CD14-positive monocyte (primary cell): Measurements from ENCODE around the gene DPPA4. TPM values are rescaled to one million over a fixed set of nuclear protein-coding genes. Genes with fewer than 3 reads are reported as not detected.
"Not testable (repeated sequence)": the region's sequence is repeated elsewhere in the genome, so short reads cannot be mapped to it uniquely, and the experiment has no call there.

Experiments used
- DNase-seq, 3 donors: peaks; one replicate each; pipeline ENCODE4 v3.0.0-alpha.2; 2011 to 2022
- H2AFZ ChIP-seq: 2 replicates; pipeline ENCODE4 v1.6.0; 2012; ENCODE audit warnings: mild to moderate bottlenecking, low read depth, low read length, inconsistent platforms; ENCODE audit not compliant: insufficient read depth, poor library complexity, severe bottlenecking
- H3K27ac ChIP-seq, 2 donors: 1 replicate in 1 of 2; 2 replicates in 1 of 2; pipeline ENCODE4 v1.5.1; 2012 to 2013; ENCODE audit warnings: low read length in 2 of 2, control low read depth in 1 of 2, inconsistent platforms in 1 of 2, low read depth in 1 of 2, mild to moderate bottlenecking in 1 of 2
- H3K27me3 ChIP-seq, 2 donors: one replicate each; pipeline versions ENCODE4 v1.6.0 to v1.6.1; 2011 to 2013; ENCODE audit warnings: low read length in 2 of 2; ENCODE audit not compliant: control insufficient read depth in 2 of 2, insufficient read depth in 2 of 2
- H3K36me3 ChIP-seq, 2 donors: replicated peaks in 1 of 2; 1 replicate in 1 of 2; 2 replicates in 1 of 2; pipeline versions ENCODE4 v1.5.1 to v1.6.1; 2012 to 2013; ENCODE audit warnings: low read length in 2 of 2, control low read depth in 1 of 2, inconsistent platforms in 1 of 2, mild to moderate bottlenecking in 1 of 2; ENCODE audit not compliant: insufficient read depth in 2 of 2, control insufficient read depth in 1 of 2
- H3K4me1 ChIP-seq, 2 donors: 1 replicate in 1 of 2; 2 replicates in 1 of 2; pipeline versions ENCODE4 v1.5.1 to v1.6.1; 2012 to 2013; ENCODE audit warnings: low read length in 2 of 2, control low read depth in 1 of 2, inconsistent platforms in 1 of 2, mild to moderate bottlenecking in 1 of 2, moderate library complexity in 1 of 2; ENCODE audit not compliant: insufficient read depth in 2 of 2, control insufficient read depth in 1 of 2
- H3K4me2 ChIP-seq: replicated peaks from 2 replicates; pipeline ENCODE3; 2012; ENCODE audit warnings: low read length, moderate library complexity, mild to moderate bottlenecking; ENCODE audit not compliant: poor library complexity, severe bottlenecking; ENCODE audit errors: extremely low read depth
- H3K4me3 ChIP-seq, 3 experiments: fragments of 200-600 bp in 1 of 3; sonication (generic) in 1 of 3; replicated peaks in 1 of 3; 1 replicate in 2 of 3; 2 replicates in 1 of 3; pipeline ENCODE4 v1.5.1; 2011 to 2013; ENCODE audit warnings: low read length in 3 of 3, mild to moderate bottlenecking in 3 of 3, control low read depth in 2 of 3, low read depth in 2 of 3, inconsistent platforms in 1 of 3, moderate library complexity in 1 of 3
- H3K79me2 ChIP-seq: 2 replicates; pipeline ENCODE4 v1.6.0; 2012; ENCODE audit warnings: mild to moderate bottlenecking, control low read depth, inconsistent platforms, low read length, moderate library complexity; ENCODE audit not compliant: insufficient read depth
- H3K9ac ChIP-seq: 2 replicates; pipeline ENCODE4 v1.6.0; 2017; ENCODE audit warnings: low read length, mild to moderate bottlenecking; ENCODE audit not compliant: insufficient read depth, poor library complexity, severe bottlenecking
- H3K9me3 ChIP-seq, 2 donors: replicated peaks in 1 of 2; 1 replicate in 1 of 2; 2 replicates in 1 of 2; pipeline versions ENCODE4 v1.5.1 to v1.6.1; 2012 to 2013; ENCODE audit warnings: low read length in 2 of 2, control low read depth in 1 of 2; ENCODE audit not compliant: control insufficient read depth in 1 of 2, insufficient read depth in 1 of 2
- H4K20me1 ChIP-seq: 2 replicates; pipeline ENCODE4 v1.6.0; 2012; ENCODE audit warnings: mild to moderate bottlenecking, low read length, control low read depth, moderate library complexity; ENCODE audit not compliant: insufficient read depth
- H3K27ac Mint-ChIP-seq, 7 donors: one replicate each; pipeline ENCODE4 v1.8.0; 2020; ENCODE audit warnings: mild to moderate bottlenecking in 7 of 7, mixed read lengths in 7 of 7, moderate library complexity in 6 of 7, inconsistent platforms in 2 of 7
- H3K27me3 Mint-ChIP-seq, 3 donors: one replicate each; pipeline ENCODE4 v1.8.0; 2021 to 2022; ENCODE audit warnings: low read depth in 3 of 3, mild to moderate bottlenecking in 3 of 3, mixed read lengths in 3 of 3, moderate library complexity in 3 of 3, inconsistent platforms in 1 of 3
- H3K36me3 Mint-ChIP-seq, 2 donors: one replicate each; pipeline ENCODE4 v1.8.0; 2020; ENCODE audit warnings: mixed read lengths in 2 of 2, inconsistent platforms in 1 of 2, mild to moderate bottlenecking in 1 of 2
- H3K4me1 Mint-ChIP-seq: one replicate; pipeline ENCODE4 v1.8.0; 2020; ENCODE audit warnings: mild to moderate bottlenecking, mixed read lengths
- H3K4me3 Mint-ChIP-seq, 2 donors: one replicate each; pipeline ENCODE4 v1.8.0; 2020; ENCODE audit warnings: mild to moderate bottlenecking in 2 of 2, mixed read lengths in 2 of 2, moderate library complexity in 1 of 2
- H3K9me3 Mint-ChIP-seq, 7 donors: one replicate each; pipeline ENCODE4 v1.8.0; 2020 to 2022; ENCODE audit warnings: mixed read lengths in 7 of 7, mild to moderate bottlenecking in 6 of 7, moderate library complexity in 6 of 7, inconsistent platforms in 2 of 7
- WGBS: methylation state at CpG from one replicate; pipeline ENCODE4 v1.1.5; 2013; ENCODE audit warnings: missing lambda C conversion rate; ENCODE audit not compliant: insufficient coverage; 5-methylcytosine and 5-hydroxymethylcytosine counted together
- intact Hi-C, 2 donors: fragments of 100-400 bp; cut with micrococcal nuclease; formaldehyde crosslinking; loops; one replicate each; pipeline versions ENCODE4 v1.15.0 to v1.15.1; 2023
- polyA plus RNA-seq, 3 donors: library from polyadenylated mRNA; depleted of rRNA in 1 of 3; unstranded in 2 of 3; stranded (reverse) in 1 of 3; fragments of 300-500 nt in 2 of 3; fragments of >200 nt in 1 of 3; fragmentation: Illumina TruSeq in 2 of 3; gene quantifications; 1 replicate in 2 of 3; 2 replicates in 1 of 3; pipeline ENCODE4 v1.2.3, GENCODE V29; 2012 to 2021
- TF ChIP-seq, protein P1 (sequence below): fragments of 200-600 bp; IDR thresholded peaks from one replicate; pipeline ENCODE4 v1.8.0; 2022; ENCODE audit warnings: antibody characterized with exemption, mild to moderate bottlenecking

The DPPA4 gene
- polyA plus RNA-seq, 3 donors = 0.07 TPM; not detected in 2

DNA sequence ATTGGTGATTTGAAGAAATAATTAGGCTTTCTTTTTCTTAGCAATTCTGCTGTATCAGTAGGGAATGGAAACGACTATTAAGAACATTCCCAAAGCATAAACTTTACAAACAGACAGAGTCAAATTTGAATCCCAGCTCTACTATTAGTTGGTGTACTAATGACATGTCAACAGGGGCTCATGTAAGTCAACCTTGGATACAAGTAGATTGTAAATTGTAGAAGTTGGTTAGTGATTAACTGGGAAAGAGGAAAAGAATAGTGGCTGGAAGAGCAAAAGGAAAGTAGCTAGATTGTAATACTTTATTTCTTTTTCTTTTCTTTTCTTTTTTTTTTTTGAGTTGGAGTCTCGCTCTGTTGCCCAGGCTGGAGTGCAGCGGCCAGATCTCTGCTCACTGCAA lies 38.6 kb upstream of the DPPA4 start:
- TF ChIP-seq, protein P1, sequence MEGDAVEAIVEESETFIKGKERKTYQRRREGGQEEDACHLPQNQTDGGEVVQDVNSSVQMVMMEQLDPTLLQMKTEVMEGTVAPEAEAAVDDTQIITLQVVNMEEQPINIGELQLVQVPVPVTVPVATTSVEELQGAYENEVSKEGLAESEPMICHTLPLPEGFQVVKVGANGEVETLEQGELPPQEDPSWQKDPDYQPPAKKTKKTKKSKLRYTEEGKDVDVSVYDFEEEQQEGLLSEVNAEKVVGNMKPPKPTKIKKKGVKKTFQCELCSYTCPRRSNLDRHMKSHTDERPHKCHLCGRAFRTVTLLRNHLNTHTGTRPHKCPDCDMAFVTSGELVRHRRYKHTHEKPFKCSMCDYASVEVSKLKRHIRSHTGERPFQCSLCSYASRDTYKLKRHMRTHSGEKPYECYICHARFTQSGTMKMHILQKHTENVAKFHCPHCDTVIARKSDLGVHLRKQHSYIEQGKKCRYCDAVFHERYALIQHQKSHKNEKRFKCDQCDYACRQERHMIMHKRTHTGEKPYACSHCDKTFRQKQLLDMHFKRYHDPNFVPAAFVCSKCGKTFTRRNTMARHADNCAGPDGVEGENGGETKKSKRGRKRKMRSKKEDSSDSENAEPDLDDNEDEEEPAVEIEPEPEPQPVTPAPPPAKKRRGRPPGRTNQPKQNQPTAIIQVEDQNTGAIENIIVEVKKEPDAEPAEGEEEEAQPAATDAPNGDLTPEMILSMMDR = no peak
- Histone ChIP-seq H4K20me1 (no peaks in the 10 kb centered on the region), H3K9me3 (no peaks in the 10 kb centered on the region), H3K4me2 (no peak overlapping the region), H3K27ac (no peak overlapping the region), H3K27me3 (no peaks in the 10 kb centered on the region), H3K36me3 (no peaks in the 10 kb centered on the region), H3K9ac (no peak overlapping the region), H3K79me2 (no peaks in the 10 kb centered on the region), H3K4me3 (no peak overlapping the region), H3K4me1 (no peaks in the 10 kb centered on the region), H2AFZ (no peak overlapping the region)
- peaks cover 0 to 7% (median 2%) of the 10 kb centered on the region in 7 donors for H3K9me3 Mint-ChIP-seq
- H3K27ac Mint-ChIP-seq = no peak overlapping the region
- no CpG with 5 or more reads among the region's 3 CpGs for WGBS
- H3K27me3 Mint-ChIP-seq = peaks cover 0 to 1% (median 0%) of the 10 kb centered on the region in 3 donors
- intact Hi-C loops = no loop called here
- no peaks in the 10 kb centered on the region for H3K4me1 Mint-ChIP-seq
- no peak for DNase-seq
- H3K4me3 Mint-ChIP-seq = no peak overlapping the region
- no peaks in the 10 kb centered on the region for H3K36me3 Mint-ChIP-seq

DNA sequence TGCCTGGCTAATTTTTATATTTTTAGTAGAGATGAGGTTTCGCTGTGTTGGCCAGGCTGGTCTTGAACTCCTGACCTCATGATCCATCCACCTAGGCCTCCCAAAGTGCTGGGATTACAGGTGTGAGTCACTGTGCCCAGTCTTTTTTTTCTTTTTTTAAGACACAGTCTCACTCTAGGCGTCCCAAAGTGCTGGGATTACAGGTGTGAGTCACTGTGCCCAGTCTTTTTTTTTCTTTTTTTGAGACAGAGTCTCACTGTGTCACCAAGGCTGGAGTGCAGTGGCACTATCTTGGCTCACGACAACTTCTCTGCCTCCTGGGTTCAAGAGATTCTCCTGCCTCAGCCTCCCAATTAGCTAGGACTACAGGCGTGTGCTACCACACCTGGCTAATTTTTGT lies 37.1 kb upstream of the DPPA4 start:
- H4K20me1 ChIP-seq, H2AFZ ChIP-seq, H3K36me3 ChIP-seq, H3K4me2 ChIP-seq, H3K27me3 ChIP-seq, intact Hi-C loops, H3K4me1 Mint-ChIP-seq, H3K4me3 ChIP-seq, H3K79me2 ChIP-seq, DNase-seq, H3K9me3 ChIP-seq, H3K4me3 Mint-ChIP-seq, H3K9me3 Mint-ChIP-seq, H3K27ac ChIP-seq, H3K36me3 Mint-ChIP-seq, H3K27me3 Mint-ChIP-seq, H3K4me1 ChIP-seq, H3K27ac Mint-ChIP-seq, H3K9ac ChIP-seq: not testable (repeated sequence)
- no CpG with 5 or more reads among the region's 4 CpGs for WGBS
